Peyer's patch (tissue), 4 donors: ENCODE results near the gene FCAR. TPM values are rescaled to one million over a fixed set of nuclear protein-coding genes. Genes with fewer than 3 reads are reported as not detected.
A peak's percentile ranks its signal among the peaks of the same experiment; 100 is the strongest.
"Not testable (repeated sequence)": the region's sequence is repeated elsewhere in the genome, so short reads cannot be mapped to it uniquely, and the experiment has no call there.

ENCODE experiments used
- DNase-seq, 3 donors: peaks; one replicate each; pipeline ENCODE4 v3.0.0-alpha.2; 2017 to 2019
- H3K27ac ChIP-seq, 4 donors: fragments of 200-600 bp; sonication (generic); one replicate each; pipeline ENCODE4 v1.5.1; 2016 to 2019
- H3K27me3 ChIP-seq, 2 donors: fragments of 200-600 bp; sonication (generic); one replicate each; pipeline ENCODE4 v1.5.1; 2019
- H3K36me3 ChIP-seq, 3 donors: fragments of 200-600 bp; sonication (generic); one replicate each; pipeline ENCODE4 v1.5.1; 2016 to 2019
- H3K4me1 ChIP-seq, 4 donors: fragments of 200-600 bp; sonication (generic); one replicate each; pipeline ENCODE4 v1.5.1; 2016 to 2019
- H3K4me3 ChIP-seq, 4 donors: fragments of 200-600 bp; sonication (generic); 1 replicate in 3 of 4; 2 replicates in 1 of 4; pipeline ENCODE4 v1.5.1; 2016 to 2019; ENCODE audit warnings: mild to moderate bottlenecking in 1 of 4
- H3K9me3 ChIP-seq, 4 donors: fragments of 200-600 bp; sonication (generic); one replicate each; pipeline ENCODE4 v1.5.1; 2016 to 2019; ENCODE audit warnings: mild to moderate bottlenecking in 1 of 4
- POLR2A ChIP-seq, 2 donors: fragments of 450-650 bp; IDR thresholded peaks; one replicate each; pipeline ENCODE4 v1.5.1; 2017; ENCODE audit warnings: antibody characterized with exemption in 2 of 2, mild to moderate bottlenecking in 2 of 2, moderate library complexity in 2 of 2
- total RNA-seq, 4 donors: library from RNA; depleted of rRNA; stranded (reverse); fragments of >200 nt; gene quantifications; one replicate each; pipeline ENCODE4 v1.1.0, GENCODE V29; 2016
- TF ChIP-seq, protein P1 (sequence below), 6 experiments: fragments of 450-650 bp in 4 of 6; fragments of 200-600 bp in 2 of 6; sonication (generic) in 1 of 6; IDR thresholded peaks; one replicate each; pipeline ENCODE4 v1.5.1; 2017 to 2019; ENCODE audit warnings: antibody characterized with exemption in 6 of 6, mild to moderate bottlenecking in 3 of 6, moderate library complexity in 1 of 6

The FCAR gene
- total RNA-seq, 4 donors from 2014 or later: not detected

DNA sequence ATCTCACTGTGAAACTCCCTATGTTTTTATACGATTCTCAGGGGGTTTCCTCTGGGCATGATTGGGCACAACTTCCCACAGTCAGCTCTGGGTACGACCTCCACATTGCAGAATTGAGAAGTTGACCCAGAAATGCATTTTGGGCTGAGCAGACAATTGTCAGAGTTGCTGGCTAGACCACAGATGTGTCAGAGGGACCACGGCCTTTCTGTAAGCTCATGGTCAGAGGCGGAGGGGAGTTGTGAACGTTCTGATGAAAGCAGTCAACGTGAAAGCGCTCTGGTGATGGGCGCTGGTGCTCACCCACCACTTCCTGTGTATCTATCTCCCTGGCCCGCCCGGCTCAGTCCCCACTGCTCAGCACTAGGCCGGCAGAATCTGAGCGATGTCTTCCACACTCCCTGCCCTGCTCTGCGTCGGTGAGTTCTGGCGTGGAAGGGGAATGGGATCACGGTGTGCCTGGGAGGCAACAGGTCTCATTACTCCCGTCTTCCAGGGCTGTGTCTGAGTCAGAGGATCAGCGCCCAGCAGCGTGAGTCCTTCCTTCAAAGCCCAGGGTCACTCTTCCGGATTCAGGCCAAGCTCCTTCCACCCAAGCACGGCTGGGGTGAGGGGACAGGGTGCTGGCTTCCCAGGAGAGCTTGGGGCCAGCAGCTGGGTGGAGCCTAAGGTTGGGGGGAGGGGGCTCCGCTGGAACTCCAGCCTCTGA, 31.9 kb downstream of the FCAR start, which contains the start of gene NCR1:
Gene NCR1 (plus strand): TSS at position 346 of the 709 bp plus-strand sequence. CDS start 40 bp downstream, at position 386.
- Histone ChIP-seq H3K4me3 (no peak within 1 kb of the TSS), H3K36me3 (no peaks in the 10 kb centered on the region), H3K9me3 (no peaks in the 10 kb centered on the region), H3K27ac (no peak within 1 kb of the TSS), H3K4me1 (no peaks in the 10 kb centered on the region), H3K27me3 (no peaks in the 10 kb centered on the region)
- TF ChIP-seq, protein P1, sequence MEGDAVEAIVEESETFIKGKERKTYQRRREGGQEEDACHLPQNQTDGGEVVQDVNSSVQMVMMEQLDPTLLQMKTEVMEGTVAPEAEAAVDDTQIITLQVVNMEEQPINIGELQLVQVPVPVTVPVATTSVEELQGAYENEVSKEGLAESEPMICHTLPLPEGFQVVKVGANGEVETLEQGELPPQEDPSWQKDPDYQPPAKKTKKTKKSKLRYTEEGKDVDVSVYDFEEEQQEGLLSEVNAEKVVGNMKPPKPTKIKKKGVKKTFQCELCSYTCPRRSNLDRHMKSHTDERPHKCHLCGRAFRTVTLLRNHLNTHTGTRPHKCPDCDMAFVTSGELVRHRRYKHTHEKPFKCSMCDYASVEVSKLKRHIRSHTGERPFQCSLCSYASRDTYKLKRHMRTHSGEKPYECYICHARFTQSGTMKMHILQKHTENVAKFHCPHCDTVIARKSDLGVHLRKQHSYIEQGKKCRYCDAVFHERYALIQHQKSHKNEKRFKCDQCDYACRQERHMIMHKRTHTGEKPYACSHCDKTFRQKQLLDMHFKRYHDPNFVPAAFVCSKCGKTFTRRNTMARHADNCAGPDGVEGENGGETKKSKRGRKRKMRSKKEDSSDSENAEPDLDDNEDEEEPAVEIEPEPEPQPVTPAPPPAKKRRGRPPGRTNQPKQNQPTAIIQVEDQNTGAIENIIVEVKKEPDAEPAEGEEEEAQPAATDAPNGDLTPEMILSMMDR (IDR thresholded peaks at IDR 0.05): no peak
- no peak for TF ChIP-seq POLR2A (IDR thresholded peaks at IDR 0.05)
- peak in 1 of 3 donors; percentile 46 for DNase-seq

DNA sequence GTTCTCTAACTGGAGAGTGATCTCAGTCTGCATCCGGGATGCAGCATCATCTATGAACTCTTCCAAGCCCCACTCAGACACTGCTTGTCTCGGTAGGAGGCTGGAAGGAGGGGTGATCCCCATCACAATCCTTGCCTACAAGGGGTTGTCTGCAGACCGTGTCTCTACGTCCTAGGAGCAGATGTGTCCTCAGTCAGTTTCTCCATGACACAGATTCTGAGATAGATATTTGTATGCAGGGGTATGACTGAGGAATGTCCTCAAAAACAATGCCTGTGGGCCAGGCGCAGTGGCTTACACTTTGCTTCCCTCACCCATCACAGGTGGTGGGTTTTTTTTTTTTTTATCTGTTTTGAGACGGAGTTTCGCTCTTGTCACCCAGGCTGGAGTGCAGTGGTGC, 32.8 kb downstream of the FCAR start:
- TF ChIP-seq POLR2A (IDR thresholded peaks at IDR 0.05): no peak
- TF ChIP-seq, protein P1 (IDR thresholded peaks at IDR 0.05): no peak
- Histone ChIP-seq H3K27me3 (no peaks in the 10 kb centered on the region), H3K27ac (no peak overlapping the region), H3K4me1 (no peaks in the 10 kb centered on the region), H3K9me3 (no peaks in the 10 kb centered on the region), H3K4me3 (no peak overlapping the region), H3K36me3 (no peaks in the 10 kb centered on the region)
- no peak for DNase-seq

DNA sequence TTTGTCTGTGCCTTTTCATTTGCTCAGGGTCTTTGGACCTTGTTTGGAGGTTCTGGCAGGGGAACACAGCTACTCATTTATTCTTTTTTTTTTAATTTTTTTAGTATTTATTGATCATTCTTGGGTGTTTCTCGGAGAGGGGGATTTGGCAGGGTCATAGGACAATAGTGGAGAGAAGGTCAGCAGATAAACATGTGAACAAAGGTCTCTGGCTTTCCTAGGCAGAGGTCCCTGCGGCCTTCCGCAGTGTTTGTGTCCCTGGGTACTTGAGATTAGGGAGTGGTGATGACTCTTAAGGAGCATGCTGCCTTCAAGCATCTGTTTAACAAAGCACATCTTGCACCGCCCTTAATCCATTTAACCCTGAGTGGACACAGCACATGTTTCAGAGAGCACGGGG, 33.9 kb downstream of the FCAR start:
- not testable (repeated sequence) for H3K9me3 ChIP-seq, DNase-seq, H3K36me3 ChIP-seq, H3K4me1 ChIP-seq, H3K27ac ChIP-seq, H3K4me3 ChIP-seq, H3K27me3 ChIP-seq

DNA sequence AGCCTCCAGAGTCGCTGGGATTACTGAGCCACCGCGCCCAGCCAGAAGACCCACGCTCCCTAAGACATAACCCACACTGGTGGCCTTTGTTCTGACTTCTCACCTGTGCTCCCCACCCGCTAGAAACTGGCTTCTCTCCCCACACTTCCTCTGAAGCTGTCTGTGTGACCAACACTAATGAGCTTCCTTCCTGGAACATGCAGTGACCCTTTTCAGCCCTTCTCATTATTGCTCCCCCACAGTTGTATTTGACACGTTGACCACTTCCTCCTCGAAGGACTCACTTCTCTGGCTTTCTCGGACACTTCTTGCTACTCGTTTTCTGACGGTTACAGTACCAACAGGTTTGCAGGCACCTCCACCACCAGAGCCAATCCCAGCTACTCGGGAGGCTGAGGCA, 42.8 kb downstream of the FCAR start:
- Histone ChIP-seq H3K4me1 (no peaks in the 10 kb centered on the region), H3K27me3 (no peaks in the 10 kb centered on the region), H3K4me3 (no peak overlapping the region), H3K27ac (no peak overlapping the region), H3K36me3 (no peaks in the 10 kb centered on the region), H3K9me3 (no peaks in the 10 kb centered on the region)
- TF ChIP-seq POLR2A (IDR thresholded peaks at IDR 0.05): no peak
- TF ChIP-seq, protein P1 (IDR thresholded peaks at IDR 0.05): no peak
- no peak for DNase-seq

DNA sequence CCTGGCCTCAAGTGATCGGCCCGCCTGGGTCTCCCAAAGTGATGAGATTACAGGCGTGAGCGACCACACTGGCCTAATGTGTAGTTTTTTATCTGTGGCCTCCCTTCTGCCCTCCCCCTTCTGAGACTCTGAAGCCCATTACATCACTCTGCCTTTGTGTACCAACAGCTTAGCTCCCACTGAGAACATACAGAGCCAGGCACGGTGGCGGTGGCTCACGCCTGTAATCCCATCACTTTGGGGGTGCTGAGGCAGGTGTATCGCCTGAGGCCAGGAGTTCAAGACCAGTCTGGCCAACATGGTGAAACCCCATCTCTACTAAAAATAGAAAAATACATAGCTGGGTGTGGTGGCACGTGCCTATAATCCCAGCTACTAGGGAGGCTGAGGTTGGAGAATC, 44.5 kb downstream of the FCAR start:
- no peak for TF ChIP-seq POLR2A (IDR thresholded peaks at IDR 0.05)
- TF ChIP-seq, protein P1 (IDR thresholded peaks at IDR 0.05): no peak
- Histone ChIP-seq H3K27ac (no peak overlapping the region), H3K36me3 (no peaks in the 10 kb centered on the region), H3K4me1 (no peaks in the 10 kb centered on the region), H3K9me3 (no peaks in the 10 kb centered on the region), H3K4me3 (no peak overlapping the region), H3K27me3 (no peaks in the 10 kb centered on the region)
- no peak for DNase-seq

DNA sequence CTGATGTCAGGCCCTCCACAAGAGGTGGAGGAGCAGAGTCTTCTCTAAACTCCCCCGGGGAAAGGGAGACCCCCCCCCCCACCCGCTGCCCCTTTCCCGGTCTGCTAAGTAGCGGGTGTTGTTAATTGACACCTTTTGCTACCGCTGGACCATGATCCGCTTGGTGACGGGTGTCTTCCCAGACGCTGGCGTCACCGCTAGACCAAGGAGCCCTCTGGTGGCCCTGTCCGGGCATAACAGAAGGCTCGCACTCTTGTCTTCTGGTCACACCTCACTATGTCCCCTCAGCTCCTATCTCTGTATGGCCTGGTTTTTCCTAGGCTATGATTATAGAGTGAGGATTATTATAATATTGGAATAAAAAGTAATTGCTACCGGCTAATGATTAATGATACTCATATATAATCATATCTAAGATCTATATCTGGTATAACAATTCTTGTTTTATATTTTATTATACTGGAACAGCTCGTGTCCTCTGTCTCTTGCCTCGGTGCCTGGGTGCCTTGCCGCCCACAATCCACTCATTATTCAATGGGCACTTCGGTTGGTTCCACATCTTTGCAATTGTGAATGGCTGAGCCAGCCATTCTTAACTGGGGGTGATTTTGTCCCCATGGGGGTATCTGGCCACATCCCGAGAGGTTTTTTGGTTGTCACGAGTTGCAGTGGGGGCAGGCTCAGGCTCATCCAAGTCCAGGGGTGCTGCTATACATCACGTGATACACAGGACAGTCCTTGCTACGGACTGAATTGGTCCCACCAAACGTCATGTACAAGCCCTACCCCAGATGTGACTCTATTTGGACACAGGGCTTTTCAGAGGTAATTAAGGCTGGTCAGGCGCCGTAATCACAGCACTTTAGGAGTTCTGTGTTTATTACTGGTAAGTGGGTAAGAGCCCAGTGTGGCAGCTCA, 45.9 kb downstream of the FCAR start:
- DNase-seq, H3K4me1 ChIP-seq, H3K9me3 ChIP-seq, H3K36me3 ChIP-seq, H3K27me3 ChIP-seq, H3K4me3 ChIP-seq, H3K27ac ChIP-seq: not testable (repeated sequence)
- TF ChIP-seq, protein P1 (IDR thresholded peaks at IDR 0.05): peak in 4 of 6 experiments; percentile 13 to 36 (median 28)
